GM23338 (cell line): ENCODE measurements around the gene BRME1. TPM values are rescaled to one million over a fixed set of nuclear protein-coding genes. Genes with fewer than 3 reads are reported as not detected.

Experiments used
- ATAC-seq: fragments of 200-7000 bp; cut with Tn5 transposase; 3 replicates; pipeline ENCODE4 v1.9.1; 2020
- DNase-seq: peaks from one replicate; pipeline ENCODE4 v3.0.0-alpha.2; 2015; ENCODE audit warnings: low spot score
- H2AFZ ChIP-seq: fragments of 200-600 bp; sonication (generic); 2 replicates; pipeline ENCODE4 v1.8.0; 2016; ENCODE audit warnings: antibody characterized with exemption, mild to moderate bottlenecking, moderate library complexity
- H3F3A ChIP-seq: fragments of 200-600 bp; sonication (generic); replicated peaks from 2 replicates; pipeline ENCODE4 v1.8.0; 2017; ENCODE audit warnings: antibody characterized with exemption, mixed run types, low read depth
- H3K27ac ChIP-seq: fragments of 200-600 bp; sonication (generic); 2 replicates; pipeline ENCODE4 v1.6.1; 2016; ENCODE audit warnings: low read depth
- H3K27me3 ChIP-seq: fragments of 200-600 bp; sonication (generic); 2 replicates; pipeline ENCODE4 v1.8.0; 2016; ENCODE audit warnings: mild to moderate bottlenecking, mixed run types, moderate library complexity; ENCODE audit not compliant: insufficient read depth
- H3K36me3 ChIP-seq: fragments of 200-600 bp; sonication (generic); 2 replicates; pipeline ENCODE4 v1.8.0; 2016; ENCODE audit warnings: mild to moderate bottlenecking; ENCODE audit not compliant: insufficient read depth
- H3K4me1 ChIP-seq: fragments of 200-600 bp; sonication (generic); 2 replicates; pipeline ENCODE4 v1.8.0; 2016; ENCODE audit warnings: mild to moderate bottlenecking, moderate library complexity; ENCODE audit not compliant: insufficient read depth
- H3K4me2 ChIP-seq: fragments of 200-600 bp; sonication (generic); 2 replicates; pipeline ENCODE4 v1.7.1; 2017; ENCODE audit warnings: mixed run types
- H3K4me3 ChIP-seq: fragments of 200-600 bp; sonication (generic); 2 replicates; pipeline ENCODE4 v1.6.1; 2016; ENCODE audit warnings: mixed run types
- H3K79me2 ChIP-seq: fragments of 200-600 bp; sonication (generic); replicated peaks from 2 replicates; pipeline ENCODE4 v1.8.0; 2017; ENCODE audit warnings: mild to moderate bottlenecking; ENCODE audit not compliant: insufficient read depth
- H3K9me2 ChIP-seq: fragments of 200-600 bp; sonication (generic); 2 replicates; pipeline ENCODE4 v1.8.0; 2017; ENCODE audit not compliant: insufficient read depth
- H4K20me1 ChIP-seq: fragments of 200-600 bp; sonication (generic); replicated peaks from 2 replicates; pipeline ENCODE4 v1.8.0; 2017; ENCODE audit warnings: mild to moderate bottlenecking; ENCODE audit not compliant: insufficient read depth
- H3K27ac Mint-ChIP-seq: 2 replicates; pipeline ENCODE4 v1.8.0; 2020; ENCODE audit warnings: inconsistent platforms, mild to moderate bottlenecking, moderate library complexity, mixed read lengths
- H3K27me3 Mint-ChIP-seq: 3 replicates; pipeline ENCODE4 v1.8.0; 2022; ENCODE audit warnings: low read depth, mild to moderate bottlenecking, moderate library complexity, mixed read lengths, inconsistent platforms; ENCODE audit not compliant: insufficient read depth, poor library complexity
- H3K36me3 Mint-ChIP-seq: 3 replicates; pipeline ENCODE4 v1.8.0; 2021; ENCODE audit warnings: low read depth, mild to moderate bottlenecking, inconsistent platforms, moderate library complexity, mixed read lengths
- H3K4me1 Mint-ChIP-seq: 3 replicates; pipeline ENCODE4 v1.8.0; 2020; ENCODE audit warnings: mild to moderate bottlenecking, inconsistent platforms, mixed read lengths
- H3K4me3 Mint-ChIP-seq: 3 replicates; pipeline ENCODE4 v1.8.0; 2021; ENCODE audit warnings: moderate library complexity, mild to moderate bottlenecking, inconsistent platforms, mixed read lengths
- H3K9me3 Mint-ChIP-seq: 3 replicates; pipeline ENCODE4 v1.8.0; 2020; ENCODE audit warnings: moderate library complexity, mild to moderate bottlenecking, inconsistent platforms, mixed read lengths
- CREB1 ChIP-seq: fragments of 250-450 bp; sonication (Bioruptor Pico); IDR thresholded peaks from 2 replicates; pipeline ENCODE4 v1.5.0; 2020; ENCODE audit warnings: low read depth, mild to moderate bottlenecking, moderate library complexity
- EZH2 ChIP-seq: fragments of 200-600 bp; sonication (generic); IDR thresholded peaks from one replicate; pipeline ENCODE4 v1.8.0; 2017; ENCODE audit warnings: antibody characterized with exemption, mild to moderate bottlenecking, low read depth; ENCODE audit not compliant: unreplicated experiment
- EZH2phosphoT487 ChIP-seq: fragments of 200-600 bp; sonication (generic); IDR thresholded peaks from one replicate; pipeline ENCODE4 v1.8.1; 2018; ENCODE audit warnings: antibody characterized with exemption; ENCODE audit not compliant: unreplicated experiment
- JUNB ChIP-seq: IDR thresholded peaks from one replicate; pipeline ENCODE4 v1.6.1; 2016; ENCODE audit warnings: antibody characterized with exemption; ENCODE audit not compliant: unreplicated experiment
- NANOG ChIP-seq: IDR thresholded peaks from 2 replicates; pipeline ENCODE4 v1.6.1; 2016; ENCODE audit warnings: antibody characterized with exemption, borderline replicate concordance
- POLR2AphosphoS5 ChIP-seq: IDR thresholded peaks from 2 replicates; pipeline ENCODE4 v1.6.1; 2016; ENCODE audit warnings: antibody characterized with exemption, low read depth
- STAT1 ChIP-seq: IDR thresholded peaks from one replicate; pipeline ENCODE4 v1.6.1; 2016; ENCODE audit warnings: antibody characterized with exemption; ENCODE audit not compliant: unreplicated experiment
- ZNF114 ChIP-seq: fragments of 250-450 bp; sonication (Bioruptor Pico); IDR thresholded peaks from 2 replicates; pipeline ENCODE4 v1.5.0; 2020; ENCODE audit warnings: mild to moderate bottlenecking, moderate library complexity
- ZNF331 ChIP-seq: fragments of 250-450 bp; sonication (Bioruptor Pico); IDR thresholded peaks from 2 replicates; pipeline ENCODE4 v1.5.0; 2020; ENCODE audit warnings: low read depth, mild to moderate bottlenecking, moderate library complexity
- polyA plus RNA-seq: library from polyadenylated mRNA; unstranded; fragments of >200 nt; fragmentation: Nextera tagmentation; extraction: Ambion mirVana; gene quantifications from 2 replicates; pipeline ENCODE4 v1.2.1, GENCODE V29; 2016
- total RNA-seq: library from RNA; depleted of rRNA; stranded (reverse); fragments of >200 nt; shearing (Covaris generic); gene quantifications from 2 replicates; pipeline ENCODE4 v1.2.3, GENCODE V29; 2014
- TF ChIP-seq, protein P1 (sequence below): fragments of 250-450 bp; sonication (Bioruptor Pico); IDR thresholded peaks from 2 replicates; pipeline ENCODE4 v1.5.0; 2020; ENCODE audit warnings: mild to moderate bottlenecking, moderate library complexity
- TF ChIP-seq, protein P2 (sequence below), 2 experiments: fragments of 200-600 bp in 1 of 2; sonication (generic) in 1 of 2; conservative IDR thresholded peaks; 2 replicates each; pipeline versions ENCODE4 v1.5.1 to v1.6.1; 2016 to 2017; ENCODE audit warnings: antibody characterized with exemption in 2 of 2, low read depth in 2 of 2, mild to moderate bottlenecking in 2 of 2, moderate library complexity in 1 of 2
- TF ChIP-seq, protein P3 (sequence below): IDR thresholded peaks from 2 replicates; pipeline ENCODE4 v1.6.1; 2016; ENCODE audit warnings: antibody characterized with exemption
- TF ChIP-seq, protein P4 (sequence below): IDR thresholded peaks from one replicate; pipeline ENCODE4 v1.6.1; 2018; ENCODE audit warnings: antibody characterized with exemption; ENCODE audit not compliant: unreplicated experiment

The BRME1 gene
- total and polyA plus RNA-seq, 2 experiments from 2014 or later, result 3.9 to 4.0 TPM

DNA sequence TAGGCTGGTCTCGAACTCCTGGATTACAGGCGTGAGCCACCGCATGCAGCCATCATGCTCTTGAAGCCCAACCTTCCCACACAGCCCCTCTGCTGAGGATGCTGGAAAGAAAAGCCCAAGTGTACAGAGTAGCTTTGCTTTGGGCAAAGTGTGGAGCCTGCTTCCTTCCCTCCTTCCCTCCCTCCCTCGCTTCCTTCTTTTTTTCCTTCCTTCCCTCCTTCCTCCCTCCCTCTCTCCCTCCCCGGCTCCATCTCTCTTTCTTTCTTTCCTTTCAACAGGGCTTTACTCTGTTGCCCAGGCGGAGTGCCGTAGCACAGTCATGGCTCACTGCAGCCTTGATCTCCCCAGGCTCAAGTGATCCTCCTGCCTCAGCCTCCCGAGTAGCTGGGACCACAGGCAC, 2.8 kb upstream of the BRME1 start:
- Histone ChIP-seq H3K27me3 (peaks cover 10% of the 10 kb centered on the region; the same call in 1 of the 2 replicates), H3K4me3 (no peak overlapping the region), H3K36me3 (no peaks in the 10 kb centered on the region), H2AFZ (no peak overlapping the region), H3K4me1 (0 out of 2 replicates have a peak, but pooled peaks cover 5% of the 10 kb centered on the region), H3F3A (no peaks in the 10 kb centered on the region), H3K79me2 (peaks cover 4% of the 10 kb centered on the region; the same call in 1 of the 2 replicates), H3K4me2 (no peak overlapping the region), H4K20me1 (no peaks in the 10 kb centered on the region), H3K9me2 (no peaks in the 10 kb centered on the region), H3K27ac (no peak overlapping the region)
- Mint-ChIP-seq H3K27ac (no peak overlapping the region), H3K36me3 (peaks cover 23% of the 10 kb centered on the region), H3K4me3 (no peak overlapping the region), H3K9me3 (peaks cover 4% of the 10 kb centered on the region; the same call in 2 of the 3 replicates), H3K27me3 (peaks cover 25% of the 10 kb centered on the region), H3K4me1 (peaks cover 5% of the 10 kb centered on the region; the same call in 2 of the 3 replicates)
- DNase-seq (no peak), ATAC-seq (no peak)
- TF ChIP-seq NANOG, result no peak
- no peak for TF ChIP-seq ZNF331
- no peak for TF ChIP-seq CREB1 (CRISPR knock-in tag)
- TF ChIP-seq POLR2AphosphoS5, result no peak
- TF ChIP-seq EZH2, result no peak
- no peak for TF ChIP-seq JUNB
- no peak for TF ChIP-seq ZNF114
- TF ChIP-seq, protein P1, sequence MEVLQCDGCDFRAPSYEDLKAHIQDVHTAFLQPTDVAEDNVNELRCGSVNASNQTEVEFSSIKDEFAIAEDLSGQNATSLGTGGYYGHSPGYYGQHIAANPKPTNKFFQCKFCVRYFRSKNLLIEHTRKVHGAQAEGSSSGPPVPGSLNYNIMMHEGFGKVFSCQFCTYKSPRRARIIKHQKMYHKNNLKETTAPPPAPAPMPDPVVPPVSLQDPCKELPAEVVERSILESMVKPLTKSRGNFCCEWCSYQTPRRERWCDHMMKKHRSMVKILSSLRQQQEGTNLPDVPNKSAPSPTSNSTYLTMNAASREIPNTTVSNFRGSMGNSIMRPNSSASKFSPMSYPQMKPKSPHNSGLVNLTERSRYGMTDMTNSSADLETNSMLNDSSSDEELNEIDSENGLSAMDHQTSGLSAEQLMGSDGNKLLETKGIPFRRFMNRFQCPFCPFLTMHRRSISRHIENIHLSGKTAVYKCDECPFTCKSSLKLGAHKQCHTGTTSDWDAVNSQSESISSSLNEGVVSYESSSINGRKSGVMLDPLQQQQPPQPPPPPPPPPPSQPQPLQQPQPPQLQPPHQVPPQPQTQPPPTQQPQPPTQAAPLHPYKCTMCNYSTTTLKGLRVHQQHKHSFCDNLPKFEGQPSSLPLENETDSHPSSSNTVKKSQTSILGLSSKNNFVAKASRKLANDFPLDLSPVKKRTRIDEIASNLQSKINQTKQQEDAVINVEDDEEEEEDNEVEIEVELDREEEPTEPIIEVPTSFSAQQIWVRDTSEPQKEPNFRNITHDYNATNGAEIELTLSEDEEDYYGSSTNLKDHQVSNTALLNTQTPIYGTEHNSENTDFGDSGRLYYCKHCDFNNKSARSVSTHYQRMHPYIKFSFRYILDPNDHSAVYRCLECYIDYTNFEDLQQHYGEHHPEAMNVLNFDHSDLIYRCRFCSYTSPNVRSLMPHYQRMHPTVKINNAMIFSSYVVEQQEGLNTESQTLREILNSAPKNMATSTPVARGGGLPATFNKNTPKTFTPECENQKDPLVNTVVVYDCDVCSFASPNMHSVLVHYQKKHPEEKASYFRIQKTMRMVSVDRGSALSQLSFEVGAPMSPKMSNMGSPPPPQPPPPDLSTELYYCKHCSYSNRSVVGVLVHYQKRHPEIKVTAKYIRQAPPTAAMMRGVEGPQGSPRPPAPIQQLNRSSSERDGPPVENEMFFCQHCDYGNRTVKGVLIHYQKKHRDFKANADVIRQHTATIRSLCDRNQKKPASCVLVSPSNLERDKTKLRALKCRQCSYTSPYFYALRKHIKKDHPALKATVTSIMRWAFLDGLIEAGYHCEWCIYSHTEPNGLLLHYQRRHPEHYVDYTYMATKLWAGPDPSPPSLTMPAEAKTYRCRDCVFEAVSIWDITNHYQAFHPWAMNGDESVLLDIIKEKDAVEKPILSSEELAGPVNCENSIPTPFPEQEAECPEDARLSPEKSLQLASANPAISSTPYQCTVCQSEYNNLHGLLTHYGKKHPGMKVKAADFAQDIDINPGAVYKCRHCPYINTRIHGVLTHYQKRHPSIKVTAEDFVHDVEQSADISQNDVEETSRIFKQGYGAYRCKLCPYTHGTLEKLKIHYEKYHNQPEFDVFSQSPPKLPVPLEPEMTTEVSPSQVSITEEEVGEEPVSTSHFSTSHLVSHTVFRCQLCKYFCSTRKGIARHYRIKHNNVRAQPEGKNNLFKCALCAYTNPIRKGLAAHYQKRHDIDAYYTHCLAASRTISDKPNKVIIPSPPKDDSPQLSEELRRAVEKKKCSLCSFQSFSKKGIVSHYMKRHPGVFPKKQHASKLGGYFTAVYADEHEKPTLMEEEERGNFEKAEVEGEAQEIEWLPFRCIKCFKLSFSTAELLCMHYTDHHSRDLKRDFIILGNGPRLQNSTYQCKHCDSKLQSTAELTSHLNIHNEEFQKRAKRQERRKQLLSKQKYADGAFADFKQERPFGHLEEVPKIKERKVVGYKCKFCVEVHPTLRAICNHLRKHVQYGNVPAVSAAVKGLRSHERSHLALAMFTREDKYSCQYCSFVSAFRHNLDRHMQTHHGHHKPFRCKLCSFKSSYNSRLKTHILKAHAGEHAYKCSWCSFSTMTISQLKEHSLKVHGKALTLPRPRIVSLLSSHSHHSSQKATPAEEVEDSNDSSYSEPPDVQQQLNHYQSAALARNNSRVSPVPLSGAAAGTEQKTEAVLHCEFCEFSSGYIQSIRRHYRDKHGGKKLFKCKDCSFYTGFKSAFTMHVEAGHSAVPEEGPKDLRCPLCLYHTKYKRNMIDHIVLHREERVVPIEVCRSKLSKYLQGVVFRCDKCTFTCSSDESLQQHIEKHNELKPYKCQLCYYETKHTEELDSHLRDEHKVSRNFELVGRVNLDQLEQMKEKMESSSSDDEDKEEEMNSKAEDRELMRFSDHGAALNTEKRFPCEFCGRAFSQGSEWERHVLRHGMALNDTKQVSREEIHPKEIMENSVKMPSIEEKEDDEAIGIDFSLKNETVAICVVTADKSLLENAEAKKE (CRISPR knock-in tag), result no peak
- no peak for TF ChIP-seq EZH2phosphoT487
- TF ChIP-seq, protein P2, sequence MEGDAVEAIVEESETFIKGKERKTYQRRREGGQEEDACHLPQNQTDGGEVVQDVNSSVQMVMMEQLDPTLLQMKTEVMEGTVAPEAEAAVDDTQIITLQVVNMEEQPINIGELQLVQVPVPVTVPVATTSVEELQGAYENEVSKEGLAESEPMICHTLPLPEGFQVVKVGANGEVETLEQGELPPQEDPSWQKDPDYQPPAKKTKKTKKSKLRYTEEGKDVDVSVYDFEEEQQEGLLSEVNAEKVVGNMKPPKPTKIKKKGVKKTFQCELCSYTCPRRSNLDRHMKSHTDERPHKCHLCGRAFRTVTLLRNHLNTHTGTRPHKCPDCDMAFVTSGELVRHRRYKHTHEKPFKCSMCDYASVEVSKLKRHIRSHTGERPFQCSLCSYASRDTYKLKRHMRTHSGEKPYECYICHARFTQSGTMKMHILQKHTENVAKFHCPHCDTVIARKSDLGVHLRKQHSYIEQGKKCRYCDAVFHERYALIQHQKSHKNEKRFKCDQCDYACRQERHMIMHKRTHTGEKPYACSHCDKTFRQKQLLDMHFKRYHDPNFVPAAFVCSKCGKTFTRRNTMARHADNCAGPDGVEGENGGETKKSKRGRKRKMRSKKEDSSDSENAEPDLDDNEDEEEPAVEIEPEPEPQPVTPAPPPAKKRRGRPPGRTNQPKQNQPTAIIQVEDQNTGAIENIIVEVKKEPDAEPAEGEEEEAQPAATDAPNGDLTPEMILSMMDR (conservative IDR thresholded peaks at IDR 0.05; ENCODE audit: low read depth in 2 of 2), result no peak
- no peak for TF ChIP-seq STAT1
- TF ChIP-seq, protein P3, sequence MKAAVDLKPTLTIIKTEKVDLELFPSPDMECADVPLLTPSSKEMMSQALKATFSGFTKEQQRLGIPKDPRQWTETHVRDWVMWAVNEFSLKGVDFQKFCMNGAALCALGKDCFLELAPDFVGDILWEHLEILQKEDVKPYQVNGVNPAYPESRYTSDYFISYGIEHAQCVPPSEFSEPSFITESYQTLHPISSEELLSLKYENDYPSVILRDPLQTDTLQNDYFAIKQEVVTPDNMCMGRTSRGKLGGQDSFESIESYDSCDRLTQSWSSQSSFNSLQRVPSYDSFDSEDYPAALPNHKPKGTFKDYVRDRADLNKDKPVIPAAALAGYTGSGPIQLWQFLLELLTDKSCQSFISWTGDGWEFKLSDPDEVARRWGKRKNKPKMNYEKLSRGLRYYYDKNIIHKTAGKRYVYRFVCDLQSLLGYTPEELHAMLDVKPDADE, result no peak
- TF ChIP-seq, protein P4, sequence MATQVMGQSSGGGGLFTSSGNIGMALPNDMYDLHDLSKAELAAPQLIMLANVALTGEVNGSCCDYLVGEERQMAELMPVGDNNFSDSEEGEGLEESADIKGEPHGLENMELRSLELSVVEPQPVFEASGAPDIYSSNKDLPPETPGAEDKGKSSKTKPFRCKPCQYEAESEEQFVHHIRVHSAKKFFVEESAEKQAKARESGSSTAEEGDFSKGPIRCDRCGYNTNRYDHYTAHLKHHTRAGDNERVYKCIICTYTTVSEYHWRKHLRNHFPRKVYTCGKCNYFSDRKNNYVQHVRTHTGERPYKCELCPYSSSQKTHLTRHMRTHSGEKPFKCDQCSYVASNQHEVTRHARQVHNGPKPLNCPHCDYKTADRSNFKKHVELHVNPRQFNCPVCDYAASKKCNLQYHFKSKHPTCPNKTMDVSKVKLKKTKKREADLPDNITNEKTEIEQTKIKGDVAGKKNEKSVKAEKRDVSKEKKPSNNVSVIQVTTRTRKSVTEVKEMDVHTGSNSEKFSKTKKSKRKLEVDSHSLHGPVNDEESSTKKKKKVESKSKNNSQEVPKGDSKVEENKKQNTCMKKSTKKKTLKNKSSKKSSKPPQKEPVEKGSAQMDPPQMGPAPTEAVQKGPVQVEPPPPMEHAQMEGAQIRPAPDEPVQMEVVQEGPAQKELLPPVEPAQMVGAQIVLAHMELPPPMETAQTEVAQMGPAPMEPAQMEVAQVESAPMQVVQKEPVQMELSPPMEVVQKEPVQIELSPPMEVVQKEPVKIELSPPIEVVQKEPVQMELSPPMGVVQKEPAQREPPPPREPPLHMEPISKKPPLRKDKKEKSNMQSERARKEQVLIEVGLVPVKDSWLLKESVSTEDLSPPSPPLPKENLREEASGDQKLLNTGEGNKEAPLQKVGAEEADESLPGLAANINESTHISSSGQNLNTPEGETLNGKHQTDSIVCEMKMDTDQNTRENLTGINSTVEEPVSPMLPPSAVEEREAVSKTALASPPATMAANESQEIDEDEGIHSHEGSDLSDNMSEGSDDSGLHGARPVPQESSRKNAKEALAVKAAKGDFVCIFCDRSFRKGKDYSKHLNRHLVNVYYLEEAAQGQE, result no peak
